Epithelial cell of proximal tubule (primary cell): Measurements from ENCODE around the gene GABRA4. TPM values are rescaled to one million over a fixed set of nuclear protein-coding genes. Genes with fewer than 3 reads are reported as not detected.

Experiments used
- DNase-seq: peaks from one replicate; pipeline ENCODE4 v3.0.0-alpha.2; 2011; ENCODE audit warnings: low read depth
- H3K4me3 ChIP-seq: 2 replicates; pipeline ENCODE4 v1.5.1; 2011; ENCODE audit warnings: low read depth, mild to moderate bottlenecking, low read length
- total RNA-seq: library from RNA; depleted of rRNA; stranded (reverse); fragments of >200 nt; gene quantifications from 2 replicates; pipeline ENCODE4 v1.2.3, GENCODE V29; 2015
- TF ChIP-seq, protein P1 (sequence below): conservative IDR thresholded peaks from 2 replicates; pipeline ENCODE4 v1.5.1; 2012; ENCODE audit warnings: low read depth, mild to moderate bottlenecking, low read length

GABRA4 gene
- total RNA-seq, 1 donor from 2014 or later: not detected

DNA sequence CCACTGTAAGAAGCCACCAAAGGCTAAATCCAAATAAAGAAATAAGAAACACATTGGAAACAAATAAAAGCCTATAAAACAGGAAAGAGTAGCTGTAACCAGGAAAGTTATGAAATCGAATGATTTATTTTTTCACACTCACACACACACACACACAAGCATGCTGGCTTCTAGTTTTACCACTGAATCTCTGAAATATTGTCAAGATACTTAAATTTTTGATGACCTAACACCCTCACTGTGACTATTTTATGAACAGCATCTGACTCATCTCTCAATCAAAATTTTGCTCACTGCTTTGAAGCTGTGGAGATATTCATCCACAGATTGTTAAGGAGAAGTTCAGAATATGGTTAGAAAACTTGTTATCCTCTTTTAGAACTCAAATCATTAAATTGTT lies 24.1 kb upstream of the GABRA4 start:
- no peak overlapping the region for H3K4me3 ChIP-seq
- DNase-seq: no peak
- TF ChIP-seq, protein P1, sequence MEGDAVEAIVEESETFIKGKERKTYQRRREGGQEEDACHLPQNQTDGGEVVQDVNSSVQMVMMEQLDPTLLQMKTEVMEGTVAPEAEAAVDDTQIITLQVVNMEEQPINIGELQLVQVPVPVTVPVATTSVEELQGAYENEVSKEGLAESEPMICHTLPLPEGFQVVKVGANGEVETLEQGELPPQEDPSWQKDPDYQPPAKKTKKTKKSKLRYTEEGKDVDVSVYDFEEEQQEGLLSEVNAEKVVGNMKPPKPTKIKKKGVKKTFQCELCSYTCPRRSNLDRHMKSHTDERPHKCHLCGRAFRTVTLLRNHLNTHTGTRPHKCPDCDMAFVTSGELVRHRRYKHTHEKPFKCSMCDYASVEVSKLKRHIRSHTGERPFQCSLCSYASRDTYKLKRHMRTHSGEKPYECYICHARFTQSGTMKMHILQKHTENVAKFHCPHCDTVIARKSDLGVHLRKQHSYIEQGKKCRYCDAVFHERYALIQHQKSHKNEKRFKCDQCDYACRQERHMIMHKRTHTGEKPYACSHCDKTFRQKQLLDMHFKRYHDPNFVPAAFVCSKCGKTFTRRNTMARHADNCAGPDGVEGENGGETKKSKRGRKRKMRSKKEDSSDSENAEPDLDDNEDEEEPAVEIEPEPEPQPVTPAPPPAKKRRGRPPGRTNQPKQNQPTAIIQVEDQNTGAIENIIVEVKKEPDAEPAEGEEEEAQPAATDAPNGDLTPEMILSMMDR: no peak

DNA sequence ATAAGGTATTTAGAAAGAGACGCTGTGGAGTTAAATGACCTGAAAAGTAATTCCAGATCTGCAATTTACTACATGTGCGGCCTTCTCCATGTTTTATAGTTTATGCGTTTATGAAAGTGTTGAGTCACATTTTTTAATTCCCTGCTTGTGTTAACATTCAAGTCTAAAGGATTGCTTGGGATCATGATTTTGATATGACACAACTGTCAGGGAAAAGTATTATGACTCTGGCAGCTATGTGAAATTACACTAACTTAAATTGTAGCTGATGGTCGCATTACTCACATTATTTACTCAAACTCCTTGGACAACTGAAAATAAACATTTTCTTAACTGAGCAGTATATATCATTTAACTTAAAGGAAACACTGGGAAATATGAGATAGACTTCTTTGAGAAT lies 23.7 kb upstream of the GABRA4 start:
- H3K4me3 ChIP-seq: no peak overlapping the region
- DNase-seq: no peak
- TF ChIP-seq, protein P1: no peak

DNA sequence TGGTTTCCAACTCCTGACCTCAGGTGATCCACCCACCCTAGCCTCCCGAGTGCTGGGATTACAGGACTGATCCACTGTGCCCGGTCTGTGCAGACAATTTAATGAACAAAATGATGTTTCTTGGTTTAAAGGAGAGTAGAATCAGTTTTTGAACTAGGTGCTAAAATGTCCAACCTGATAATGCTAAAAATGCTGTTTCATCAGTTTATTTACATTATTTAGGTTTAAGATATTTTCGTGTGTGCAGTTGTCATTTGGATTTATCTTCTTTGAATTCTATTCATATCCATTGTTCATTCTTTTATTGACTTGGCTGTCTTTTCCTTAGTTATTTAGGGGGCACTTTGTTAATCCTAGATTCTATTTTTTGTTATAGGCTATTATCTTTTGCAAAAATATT lies 20.0 kb upstream of the GABRA4 start:
- TF ChIP-seq, protein P1: no peak
- no peak overlapping the region for H3K4me3 ChIP-seq
- no peak for DNase-seq

DNA sequence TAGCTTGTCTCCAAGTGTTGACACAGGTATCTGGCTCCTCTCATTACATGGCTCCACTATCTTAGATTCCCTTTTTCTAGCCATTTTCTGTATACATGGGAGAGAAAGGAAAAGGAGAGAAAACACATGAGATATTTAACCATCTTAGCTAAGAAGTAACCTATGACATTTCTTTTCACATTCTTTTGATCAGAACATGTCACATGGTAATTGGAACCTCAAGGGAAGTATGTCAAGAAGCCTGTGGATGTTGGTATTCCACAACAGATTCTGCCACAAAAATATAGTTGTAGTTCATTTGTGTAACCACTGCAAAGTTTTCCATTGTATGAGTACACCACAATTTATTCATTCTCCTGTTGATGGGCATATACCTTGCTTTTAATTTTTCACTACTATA lies 19.3 kb upstream of the GABRA4 start:
- TF ChIP-seq, protein P1: no peak
- H3K4me3 ChIP-seq: no peak overlapping the region
- DNase-seq: no peak

DNA sequence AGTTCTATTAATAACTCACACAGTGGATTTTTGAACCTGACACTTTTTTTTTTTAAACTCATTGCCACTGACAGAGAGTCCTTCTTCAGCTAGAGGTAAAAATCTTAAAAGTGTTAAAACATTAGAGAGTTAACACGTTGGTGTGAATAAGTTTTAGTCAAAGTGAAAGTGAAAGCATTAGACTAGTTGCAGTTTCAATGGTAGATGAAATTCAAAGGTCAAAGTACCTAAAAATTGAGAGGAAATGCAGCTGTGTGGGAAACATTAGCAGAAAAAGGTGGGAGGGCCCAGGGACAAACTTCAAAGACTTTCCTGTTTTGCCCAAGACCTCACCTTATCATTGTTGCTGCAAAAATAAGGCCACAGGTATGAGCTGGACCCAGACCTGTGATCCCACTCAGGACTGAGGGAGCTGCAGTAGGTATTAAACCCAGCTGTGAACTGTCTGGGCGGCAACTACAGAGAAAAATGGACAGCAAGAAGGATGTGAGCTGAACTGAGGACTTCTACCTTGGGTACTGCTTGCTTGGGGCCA lies 17.6 kb upstream of the GABRA4 start:
- TF ChIP-seq, protein P1: no peak
- DNase-seq: no peak

DNA sequence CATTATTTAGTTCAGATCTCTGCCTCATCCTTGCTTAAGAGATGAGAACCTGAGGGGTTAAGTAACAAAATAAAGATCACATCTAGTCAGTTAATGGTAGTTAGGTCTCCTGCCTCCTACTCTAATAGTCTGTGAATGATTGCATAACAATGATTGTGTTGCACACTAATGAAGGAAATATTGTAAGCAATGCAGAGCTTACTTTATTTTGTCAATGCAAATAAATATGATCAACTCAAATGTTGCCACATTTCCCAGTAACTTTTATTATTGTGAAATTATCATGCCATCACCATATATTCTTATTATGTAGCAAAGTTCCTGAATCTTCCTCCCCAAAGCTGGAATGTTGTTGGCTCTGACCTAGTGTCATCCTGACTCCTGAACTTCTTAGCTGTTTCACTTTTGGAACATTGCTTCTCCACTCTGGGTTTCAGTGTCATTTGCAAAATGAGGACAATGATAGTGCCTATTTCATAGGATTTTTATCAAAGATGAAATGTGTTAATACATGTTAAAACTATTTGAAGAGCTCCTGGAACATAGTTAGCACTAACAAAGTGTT lies 17.0 kb upstream of the GABRA4 start:
- no peak for DNase-seq
- peak overlapping the region; percentile 17 for H3K4me3 ChIP-seq
- TF ChIP-seq, protein P1: no peak

More for the DNA sequence above, 17.6 kb upstream of the GABRA4 start:
- H3K4me3 ChIP-seq: peak overlapping the region; percentile 17

DNA sequence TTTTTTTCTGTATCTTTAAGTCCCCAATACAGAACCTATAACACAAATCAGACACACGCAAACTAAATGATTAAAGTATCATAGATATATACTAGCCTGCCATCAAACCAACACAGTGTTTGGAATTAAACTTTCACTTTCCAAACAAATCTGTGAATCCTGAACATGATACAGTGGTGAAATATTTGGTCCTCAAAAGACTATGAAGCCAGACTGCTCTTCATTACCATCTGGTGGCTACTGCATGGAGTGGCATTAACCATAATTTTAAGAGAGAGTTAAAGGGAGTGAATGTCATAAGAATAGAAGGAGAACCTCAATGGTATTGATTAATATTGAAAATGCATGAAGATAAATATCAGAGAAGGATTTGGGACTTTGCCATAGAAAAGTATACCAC lies 9.2 kb upstream of the GABRA4 start:
- TF ChIP-seq, protein P1: peak; percentile 51
- DNase-seq: no peak
- H3K4me3 ChIP-seq: no peak overlapping the region
